ENCODE data around the gene TGM5.
A peak's percentile ranks its signal among the peaks of the same experiment; 100 is the strongest.
"Not testable (repeated sequence)": the region's sequence is repeated elsewhere in the genome, so short reads cannot be mapped to it uniquely, and the experiment has no call there.

The TGM5 gene

DNA sequence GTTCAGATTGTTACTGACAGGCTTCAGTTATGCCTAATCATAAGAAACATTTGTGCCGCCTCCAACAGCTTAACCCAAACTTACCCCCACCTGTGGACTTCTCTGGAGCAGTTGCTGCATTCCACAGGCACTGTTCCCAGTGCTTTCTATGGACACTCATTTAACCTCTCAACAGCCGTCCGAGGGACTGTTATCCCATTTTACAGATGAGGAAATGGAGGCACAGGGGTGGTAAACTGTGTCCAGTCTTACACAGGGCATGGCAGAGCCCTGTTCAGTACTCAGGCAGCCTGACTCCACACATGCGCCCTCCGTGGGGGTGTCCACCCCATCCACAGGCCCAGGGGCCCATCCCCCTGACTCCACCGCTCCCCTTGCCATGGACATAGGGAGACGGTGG, 14.3 kb upstream of the TGM5 start:
- H3K36me3 Mint-ChIP-seq, result no peaks in the 10 kb centered on the region
- no peak for ATAC-seq
- peaks cover 11% of the 10 kb centered on the region for H3K4me1 Mint-ChIP-seq
- no peak for DNase-seq (ENCODE audit: low spot score in 2 of 2)
- no peak overlapping the region for H3K27ac Mint-ChIP-seq
- no peaks in the 10 kb centered on the region for H3K9me3 Mint-ChIP-seq
- no peak overlapping the region for H3K4me3 Mint-ChIP-seq

DNA sequence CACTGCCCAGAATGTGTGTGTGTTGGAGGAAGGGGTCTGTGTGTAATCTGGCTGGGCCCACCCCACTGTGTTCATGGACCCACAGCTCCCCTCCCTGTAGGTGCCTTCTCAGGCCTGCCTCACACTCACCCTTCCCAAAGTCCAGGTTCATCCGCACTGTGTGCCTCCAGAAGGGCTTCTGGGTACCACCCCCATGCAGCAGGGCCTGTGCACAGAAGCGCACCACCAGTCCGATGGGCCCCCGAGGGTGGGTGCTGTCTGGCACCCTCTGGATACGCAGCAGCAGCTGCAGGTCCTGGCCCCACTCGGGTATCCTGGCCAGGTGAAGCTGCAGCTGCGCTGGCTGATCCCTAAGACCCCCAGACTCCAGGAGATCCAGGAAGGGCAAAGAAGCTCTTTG, 12.8 kb upstream of the TGM5 start:
- Mint-ChIP-seq H3K4me3 (no peak overlapping the region), H3K4me1 (peaks cover 5% of the 10 kb centered on the region), H3K27ac (no peak overlapping the region), H3K36me3 (no peaks in the 10 kb centered on the region), H3K9me3 (no peaks in the 10 kb centered on the region)
- DNase-seq (ENCODE audit: low spot score in 2 of 2) (no peak), ATAC-seq (no peak)

DNA sequence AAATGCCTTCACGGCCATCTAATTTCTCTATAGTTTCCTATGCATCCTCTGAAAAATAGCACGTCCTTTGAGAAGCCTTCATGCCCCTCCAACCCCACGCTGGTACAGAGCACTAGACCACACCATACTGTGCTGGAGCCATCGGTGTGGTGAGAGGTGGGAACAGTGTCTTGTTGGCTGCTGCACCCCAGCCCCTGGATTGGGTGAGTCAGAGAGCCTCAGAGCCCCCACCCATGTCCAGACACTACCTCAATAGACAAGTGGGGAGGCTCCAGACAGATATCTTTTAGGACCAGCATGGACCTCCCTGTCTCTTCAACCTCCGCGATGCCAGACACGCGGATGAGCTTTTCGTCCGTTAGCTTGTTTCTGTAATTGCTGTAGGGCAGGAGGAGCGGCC, 12.1 kb upstream of the TGM5 start:
- Mint-ChIP-seq H3K9me3 (no peaks in the 10 kb centered on the region), H3K36me3 (no peaks in the 10 kb centered on the region), H3K4me3 (no peak overlapping the region), H3K27ac (no peak overlapping the region), H3K4me1 (peaks cover 5% of the 10 kb centered on the region)
- no peak for ATAC-seq
- DNase-seq (ENCODE audit: low spot score in 2 of 2), result no peak

DNA sequence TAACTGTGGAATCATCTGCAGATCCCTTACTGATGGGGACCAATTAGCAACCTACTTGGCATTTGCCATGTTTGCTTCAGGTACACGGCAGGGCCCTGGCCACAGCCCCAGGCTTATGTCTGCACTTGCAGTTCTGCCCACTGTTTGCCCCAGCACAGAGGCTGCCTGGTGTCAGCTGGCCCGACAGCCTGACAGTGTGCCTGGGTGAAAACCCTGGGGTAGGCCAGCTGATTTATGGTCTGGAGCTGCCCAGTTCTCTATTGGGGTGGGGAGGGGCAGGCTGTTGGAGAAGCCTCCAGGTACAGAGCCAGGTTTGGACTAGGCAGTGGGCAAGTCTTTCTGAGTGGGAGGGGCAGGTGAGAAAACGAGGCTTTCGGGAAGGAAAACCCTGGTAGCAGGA, 11.2 kb upstream of the TGM5 start:
- Mint-ChIP-seq H3K36me3 (no peaks in the 10 kb centered on the region), H3K4me3 (no peak overlapping the region), H3K4me1 (peaks cover 5% of the 10 kb centered on the region), H3K9me3 (no peaks in the 10 kb centered on the region), H3K27ac (no peak overlapping the region)
- no peak for ATAC-seq
- DNase-seq (ENCODE audit: low spot score in 2 of 2), result no peak

DNA sequence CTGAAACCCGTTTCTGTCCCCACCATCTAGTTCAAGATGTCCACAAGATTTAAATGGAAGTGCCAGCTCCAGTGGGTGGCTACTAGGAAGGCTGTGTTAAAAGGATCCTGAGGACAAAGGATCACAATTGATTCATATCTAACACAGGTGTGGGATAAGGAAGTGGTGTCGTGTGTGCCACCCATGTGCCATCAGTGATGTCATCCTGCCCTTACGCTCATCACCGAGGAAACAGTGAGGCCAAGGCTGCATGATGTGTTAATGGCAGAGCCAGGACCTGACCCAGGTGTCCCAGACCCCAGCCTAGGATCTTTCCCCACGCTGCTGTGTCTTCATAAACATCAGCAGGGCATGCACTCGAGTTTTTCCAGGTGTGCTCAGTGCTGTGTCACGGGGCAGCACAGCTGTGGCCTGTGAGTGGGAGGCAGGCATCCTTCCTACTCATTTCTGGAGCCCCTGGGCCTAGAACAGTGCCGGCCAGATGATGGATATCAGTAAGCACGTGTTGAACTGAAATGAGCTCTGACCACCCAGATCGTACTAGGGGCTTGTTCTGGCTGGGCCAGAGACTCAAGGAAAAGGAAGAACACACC, 10.6 kb upstream of the TGM5 start:
- Mint-ChIP-seq H3K36me3 (no peaks in the 10 kb centered on the region), H3K4me1 (peaks cover 5% of the 10 kb centered on the region), H3K27ac (no peak overlapping the region), H3K4me3 (no peak overlapping the region), H3K9me3 (no peaks in the 10 kb centered on the region)
- peak; percentile 45 for ATAC-seq
- no peak for DNase-seq (ENCODE audit: low spot score in 2 of 2)

DNA sequence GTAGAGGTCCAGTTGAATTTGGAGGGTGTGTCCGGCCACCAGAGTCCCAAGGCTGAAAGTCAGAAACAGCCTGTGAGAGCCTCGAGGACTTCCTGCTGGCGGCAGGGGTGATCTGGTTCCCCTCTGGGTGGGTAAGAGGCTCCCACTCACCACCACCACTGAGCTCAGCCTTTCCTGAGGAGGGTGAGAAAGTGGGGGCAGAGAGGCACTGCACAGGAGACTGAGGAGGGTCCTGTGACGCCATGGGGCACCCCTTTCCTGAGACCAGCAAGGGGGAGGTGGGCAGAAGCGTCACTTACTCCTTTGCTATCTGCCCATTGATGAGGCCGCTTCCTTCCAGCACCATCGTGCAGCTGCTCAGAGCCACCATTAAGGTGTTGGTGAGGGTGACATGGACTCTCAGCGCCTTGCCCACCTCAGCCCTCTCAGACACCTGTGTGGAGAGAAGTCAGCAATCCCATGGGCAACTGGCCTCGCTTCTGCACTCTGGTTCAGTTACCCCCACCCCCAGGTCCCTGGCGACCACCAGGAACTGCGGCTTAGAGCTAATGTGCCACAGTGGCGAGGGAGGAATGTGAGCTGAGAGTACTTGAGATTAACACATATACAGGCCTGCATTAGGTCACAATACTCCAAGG, 10.0 kb upstream of the TGM5 start:
- ATAC-seq (peak; percentile 14), DNase-seq (ENCODE audit: low spot score in 2 of 2) (no peak)
- H3K9me3 Mint-ChIP-seq, result no peaks in the 10 kb centered on the region
- no peaks in the 10 kb centered on the region for H3K36me3 Mint-ChIP-seq
- H3K4me3 Mint-ChIP-seq, result no peak overlapping the region
- no peak overlapping the region for H3K27ac Mint-ChIP-seq
- peaks cover 5% of the 10 kb centered on the region for H3K4me1 Mint-ChIP-seq

DNA sequence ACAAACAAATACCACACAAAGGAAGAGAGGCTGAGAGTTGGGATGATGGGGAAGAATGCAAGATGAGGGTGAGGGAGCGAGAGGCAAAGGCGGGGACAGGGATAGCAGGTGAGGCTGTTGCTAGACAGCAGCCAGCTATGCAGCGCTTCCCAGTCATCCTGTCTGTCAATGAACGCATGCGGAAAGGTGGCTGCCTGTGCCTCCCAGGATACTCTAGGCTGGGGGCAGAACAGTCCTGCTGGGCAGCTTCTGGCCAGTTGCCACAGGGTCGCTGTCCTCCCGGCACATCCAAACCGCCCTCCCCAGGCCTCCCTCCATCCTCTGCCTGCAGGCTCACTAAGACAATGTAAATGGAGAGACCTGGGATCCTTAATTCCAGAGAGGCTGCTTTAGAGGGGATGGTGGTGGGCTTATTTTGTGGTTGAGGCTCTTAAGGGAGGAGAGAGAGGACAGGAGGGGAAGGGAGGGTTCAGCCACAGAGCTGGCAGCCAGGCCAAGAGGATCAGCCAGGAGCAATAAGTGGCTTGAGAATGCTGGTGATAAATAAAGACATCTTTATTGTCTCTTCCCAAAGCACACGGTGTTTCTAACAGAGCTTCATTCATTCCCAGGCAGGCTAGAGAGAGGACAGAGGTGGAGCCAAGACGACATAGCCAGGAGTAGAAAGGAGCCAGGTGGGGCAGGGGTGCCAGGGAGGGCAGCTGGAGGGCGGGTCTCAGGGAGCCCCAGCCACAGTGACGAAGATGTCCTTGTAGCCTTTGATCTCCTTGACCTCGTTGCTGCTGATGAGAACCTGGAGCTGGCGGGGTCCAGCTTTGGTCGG, 9.2 kb upstream of the TGM5 start:
- ATAC-seq (no peak), DNase-seq (ENCODE audit: low spot score in 2 of 2) (no peak)
- no peak overlapping the region for H3K4me3 Mint-ChIP-seq
- peak overlapping the region; percentile 20 for H3K27ac Mint-ChIP-seq
- H3K4me1 Mint-ChIP-seq, result peaks cover 5% of the 10 kb centered on the region
- no peaks in the 10 kb centered on the region for H3K9me3 Mint-ChIP-seq
- no peaks in the 10 kb centered on the region for H3K36me3 Mint-ChIP-seq

DNA sequence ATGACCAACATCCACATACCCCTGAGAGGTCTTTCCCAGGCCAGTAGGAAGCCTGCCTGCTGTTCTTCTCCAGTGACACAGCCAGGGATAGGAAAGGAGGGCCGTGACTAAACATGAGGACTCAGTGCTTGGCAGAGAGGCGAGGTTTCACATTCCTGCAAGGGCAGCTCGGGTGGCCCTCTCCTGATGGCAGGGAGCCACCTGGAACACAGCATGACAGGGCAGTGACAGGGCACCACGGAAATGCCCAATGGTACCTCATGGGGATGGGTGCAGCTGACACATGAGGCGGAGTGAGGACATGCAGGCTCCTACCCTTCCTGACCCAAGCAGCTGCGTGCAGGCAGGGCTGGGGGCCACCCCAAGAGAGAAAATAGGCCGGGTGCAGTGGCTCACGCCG, 7.4 kb upstream of the TGM5 start:
- no peak for ATAC-seq
- Mint-ChIP-seq H3K4me1 (peaks cover 16% of the 10 kb centered on the region), H3K27ac (no peak overlapping the region), H3K9me3 (no peaks in the 10 kb centered on the region), H3K4me3 (no peak overlapping the region), H3K36me3 (no peaks in the 10 kb centered on the region)
- no peak for DNase-seq (ENCODE audit: low spot score in 2 of 2)

DNA sequence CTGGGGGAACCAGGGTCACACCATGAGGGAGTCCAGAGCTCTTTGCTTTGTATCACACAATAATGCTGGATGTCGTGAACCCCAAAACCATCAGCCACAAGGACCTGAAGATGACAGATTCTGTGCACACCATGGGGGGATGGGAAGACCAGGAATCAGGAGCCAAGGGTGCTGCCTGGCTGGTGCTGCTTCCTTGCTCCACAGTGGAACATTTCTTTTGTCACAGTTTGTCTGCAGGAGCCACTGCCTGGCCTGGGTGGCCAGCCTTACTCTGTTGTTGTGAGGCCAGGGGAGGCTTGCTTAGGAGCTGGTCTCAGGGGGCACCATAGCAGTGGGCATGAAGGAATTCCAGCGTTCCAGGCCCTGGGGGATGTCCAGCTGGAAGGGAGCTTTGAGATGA, 6.5 kb upstream of the TGM5 start:
- H3K36me3 Mint-ChIP-seq, result no peaks in the 10 kb centered on the region
- peaks cover 21% of the 10 kb centered on the region for H3K4me1 Mint-ChIP-seq
- H3K9me3 Mint-ChIP-seq, result no peaks in the 10 kb centered on the region
- ATAC-seq (no peak), DNase-seq (ENCODE audit: low spot score in 2 of 2) (no peak)
- H3K27ac Mint-ChIP-seq, result no peak overlapping the region
- H3K4me3 Mint-ChIP-seq, result no peak overlapping the region

DNA sequence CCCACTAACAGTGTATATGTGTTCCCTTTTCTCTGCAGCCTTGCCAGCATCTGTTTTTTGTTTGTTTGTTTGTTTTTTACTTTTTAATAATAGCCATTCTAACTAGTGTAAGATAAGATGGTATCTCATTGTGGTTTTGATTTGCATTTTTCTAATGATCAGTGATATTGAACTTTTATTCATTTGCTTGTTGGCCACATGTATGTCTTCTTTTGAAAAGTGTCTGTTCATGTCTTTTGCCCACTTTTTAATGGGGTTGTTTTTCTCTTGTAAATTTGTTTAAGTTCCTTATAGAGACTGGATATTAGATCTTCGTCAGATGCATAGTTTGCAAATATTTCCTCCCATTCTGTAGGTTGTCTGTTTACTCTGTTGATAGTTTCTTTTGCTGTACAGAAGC, 5.2 kb upstream of the TGM5 start:
- H3K27ac Mint-ChIP-seq; H3K9me3 Mint-ChIP-seq; H3K4me3 Mint-ChIP-seq; H3K36me3 Mint-ChIP-seq; DNase-seq (ENCODE audit: low spot score in 2 of 2); ATAC-seq: not testable (repeated sequence)
- peaks cover 17% of the 10 kb centered on the region for H3K4me1 Mint-ChIP-seq

DNA sequence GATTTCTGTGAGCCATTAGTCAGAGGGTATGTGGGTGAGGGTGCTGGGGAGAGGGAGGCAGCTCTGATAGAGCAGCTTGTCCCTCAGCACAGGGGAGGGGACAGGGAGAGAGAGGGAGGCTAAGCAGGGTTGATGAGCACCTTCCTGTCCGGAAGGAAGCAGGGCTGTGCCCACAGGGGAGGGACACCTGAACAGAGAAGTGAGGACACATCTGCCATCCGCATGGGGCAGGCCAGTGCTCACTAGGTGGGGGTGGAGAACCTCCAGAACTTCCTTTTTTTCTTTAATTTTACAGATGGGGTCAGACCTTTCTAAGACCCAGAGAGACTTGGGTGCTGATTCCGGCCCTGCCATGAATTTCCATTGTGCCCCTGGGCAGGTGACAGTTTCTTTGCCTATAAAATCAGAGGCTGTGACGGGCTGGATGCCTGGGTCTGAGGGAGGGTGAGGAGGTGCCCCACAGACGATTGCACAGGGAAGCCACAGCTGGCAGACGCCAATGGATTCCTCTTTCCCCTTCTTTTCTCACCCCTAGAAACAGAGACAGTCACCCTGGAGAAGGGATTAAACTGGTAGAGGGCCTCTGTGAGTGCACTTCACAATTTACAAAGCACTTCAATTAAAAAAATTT, 4.1 kb upstream of the TGM5 start:
- Mint-ChIP-seq H3K9me3 (no peaks in the 10 kb centered on the region), H3K36me3 (no peaks in the 10 kb centered on the region), H3K4me3 (no peak overlapping the region), H3K4me1 (peaks cover 17% of the 10 kb centered on the region), H3K27ac (peak overlapping the region; percentile 23)
- DNase-seq (ENCODE audit: low spot score in 2 of 2) (no peak), ATAC-seq (peak; percentile 51)

DNA sequence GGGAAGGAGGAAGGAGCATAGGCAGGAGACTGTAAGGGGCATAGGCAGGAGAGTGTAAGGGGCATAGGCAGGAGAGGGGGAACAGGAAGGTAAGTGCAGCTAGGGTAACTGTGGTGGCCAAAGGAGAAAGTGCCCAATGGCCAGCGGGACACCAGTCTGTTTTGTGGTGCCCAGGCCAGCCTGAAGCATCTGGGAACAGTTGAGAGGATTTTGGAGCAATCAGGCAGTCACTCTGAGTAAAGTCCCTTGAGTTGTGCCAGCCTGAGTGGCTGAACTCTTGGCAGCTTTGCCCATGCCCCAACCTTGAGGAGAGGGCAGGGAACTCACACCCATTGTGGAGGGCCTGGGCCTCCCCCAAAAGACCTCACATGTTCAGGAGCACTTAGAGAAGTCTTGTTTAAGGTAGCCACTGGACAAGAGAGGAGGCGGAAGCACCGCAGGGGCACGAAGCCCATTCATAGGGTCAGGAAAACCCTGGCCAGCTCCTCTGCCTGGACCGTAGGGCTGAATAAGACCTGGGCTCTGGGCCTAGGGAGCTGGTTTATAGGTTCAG, 3.5 kb upstream of the TGM5 start:
- no peaks in the 10 kb centered on the region for H3K36me3 Mint-ChIP-seq
- H3K27ac Mint-ChIP-seq, result peak overlapping the region; percentile 23
- H3K4me1 Mint-ChIP-seq, result peaks cover 17% of the 10 kb centered on the region
- ATAC-seq, result no peak
- H3K9me3 Mint-ChIP-seq, result no peaks in the 10 kb centered on the region
- no peak for DNase-seq (ENCODE audit: low spot score in 2 of 2)
- no peak overlapping the region for H3K4me3 Mint-ChIP-seq

DNA sequence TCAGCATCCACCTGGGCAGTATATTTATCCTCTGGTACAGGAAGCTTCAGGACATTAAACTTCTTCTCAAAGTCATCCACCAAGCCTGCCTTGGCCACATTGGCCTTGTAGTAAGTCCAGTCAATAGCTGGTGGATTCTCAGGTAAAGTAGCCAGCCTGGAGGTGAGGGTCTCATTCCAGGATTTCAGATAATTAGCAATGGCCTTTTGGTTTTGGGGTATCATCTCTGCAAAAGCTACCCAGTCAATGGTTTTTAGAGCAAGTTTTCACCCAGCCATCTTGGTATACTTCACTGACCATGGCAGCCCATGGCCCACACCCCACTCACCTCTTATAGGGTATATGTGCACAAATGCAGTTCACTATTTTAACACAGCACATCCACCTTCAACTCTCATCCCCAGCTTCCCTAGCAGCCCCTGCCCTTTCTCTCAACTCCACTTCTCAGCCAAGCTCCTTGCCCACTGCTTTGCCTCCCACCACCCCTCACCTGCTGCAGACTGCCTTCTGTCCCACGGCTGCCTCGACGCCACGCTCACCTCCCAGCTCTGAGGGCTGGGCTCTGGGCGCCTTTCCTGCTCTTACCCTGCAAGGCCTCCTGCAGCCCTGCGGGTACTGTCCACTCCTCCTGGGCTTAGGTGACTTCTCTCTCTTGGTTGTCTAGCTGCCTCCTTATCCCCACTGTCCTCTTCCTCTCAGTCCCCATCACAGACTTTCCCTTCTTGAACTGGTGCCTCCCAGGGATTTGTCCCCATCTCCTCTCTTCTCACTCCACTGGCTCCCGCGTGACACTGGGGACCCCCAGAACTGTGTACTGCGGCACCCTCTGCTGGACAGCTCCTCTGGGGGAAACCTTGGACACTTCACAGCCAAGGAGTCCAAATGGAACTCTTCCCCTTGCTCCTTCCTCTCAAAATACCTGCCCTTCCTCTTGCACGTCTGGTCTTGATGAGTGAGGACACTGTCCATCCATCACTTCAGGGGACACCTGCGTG, 1.7 kb upstream of the TGM5 start:
- Mint-ChIP-seq H3K4me3 (no peak overlapping the region), H3K27ac (peak overlapping the region; percentile 23), H3K4me1 (peaks cover 17% of the 10 kb centered on the region), H3K36me3 (no peaks in the 10 kb centered on the region), H3K9me3 (no peaks in the 10 kb centered on the region)
- DNase-seq (ENCODE audit: low spot score in 2 of 2) (no peak), ATAC-seq (peak; percentile 57)

DNA sequence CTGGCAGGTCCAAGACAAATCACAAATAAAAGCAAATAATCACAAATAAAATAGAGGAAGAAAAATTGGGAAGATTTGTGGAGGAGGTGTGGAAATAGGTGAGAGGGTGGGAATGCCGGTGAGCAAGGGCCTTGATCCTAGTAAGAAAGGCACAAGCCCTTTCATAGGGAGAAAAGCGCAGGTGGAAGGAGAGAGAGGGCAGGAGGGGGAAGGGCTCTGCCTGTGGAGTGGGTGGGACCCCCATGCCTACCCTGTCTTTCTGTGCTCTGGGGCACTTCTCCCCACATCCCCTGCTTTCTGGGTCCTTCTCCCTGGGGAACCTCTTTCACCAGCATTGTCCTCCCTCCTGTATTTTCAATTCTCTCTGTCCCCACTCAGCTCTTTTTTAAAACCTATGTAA, 711 bp upstream of the TGM5 start:
- Mint-ChIP-seq H3K27ac (no peak overlapping the region), H3K36me3 (no peaks in the 10 kb centered on the region), H3K9me3 (no peaks in the 10 kb centered on the region), H3K4me1 (peaks cover 17% of the 10 kb centered on the region), H3K4me3 (no peak overlapping the region)
- ATAC-seq (no peak), DNase-seq (ENCODE audit: low spot score in 2 of 2) (no peak)

All from stimulated activated effector memory CD8-positive, alpha-beta T cell treated with anti-CD3 and anti-CD28 coated beads, Interleukin-12 subunit alpha, Interleukin-12 subunit beta, amount 100 ng/mL, for 72 hours (primary cell).